RWPE1 (cell line): ENCODE data around the gene NCOA1.
"Not testable (repeated sequence)": the region's sequence is repeated elsewhere in the genome, so short reads cannot be mapped to it uniquely, and the experiment has no call there.

ENCODE experiments used
- CTCF ChIA-PET: fragments of 350-600 bp; sonication (Branson Sonifier 250); formaldehyde crosslinking; extraction: SDS; loops from one replicate; lab custom pipeline; 2021; lab: Yijun Ruan, JAX
- POLR2A ChIA-PET: fragments of 400-600 bp; formaldehyde crosslinking; extraction: SDS; loops from one replicate; lab custom pipeline; 2020; ENCODE audit warnings: antibody characterized with exemption; ENCODE audit not compliant: low non-redundant PET; lab: Yijun Ruan, JAX
- DNase-seq: peaks from one replicate; pipeline ENCODE4 v3.0.0; 2012; ENCODE audit warnings: low spot score
- H3K27ac ChIP-seq: fragments of 450-650 bp; 2 replicates; pipeline ENCODE4 v1.5.1; 2017
- TF ChIP-seq, protein P1 (sequence below): fragments of 450-650 bp; conservative IDR thresholded peaks from 2 replicates; pipeline ENCODE4 v1.5.1; 2017; ENCODE audit warnings: low read depth, mild to moderate bottlenecking

Gene NCOA1

DNA sequence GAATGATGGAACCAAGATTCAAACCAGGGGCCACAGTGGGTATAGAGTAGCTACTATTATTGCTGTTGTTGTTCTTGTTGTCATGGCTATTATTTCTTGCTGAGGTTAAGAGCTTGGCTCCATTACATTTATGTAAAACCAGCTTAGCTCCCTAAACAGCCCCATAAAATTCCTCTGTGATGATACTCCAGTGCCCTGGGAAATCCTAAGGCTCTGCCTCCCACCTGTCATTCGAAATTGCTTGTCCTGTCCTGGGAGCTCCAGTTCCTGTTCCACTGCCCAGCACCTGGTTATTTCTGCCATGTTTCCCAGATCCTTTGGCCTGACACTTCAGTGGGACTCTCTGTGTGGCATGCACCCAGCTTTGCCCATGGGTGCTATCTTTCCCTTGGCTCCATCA lies 27.8 kb upstream of the NCOA1 start:
- no peak for DNase-seq
- POLR2A ChIA-PET = no interaction called here
- CTCF ChIA-PET = no interaction called here
- TF ChIP-seq, protein P1, sequence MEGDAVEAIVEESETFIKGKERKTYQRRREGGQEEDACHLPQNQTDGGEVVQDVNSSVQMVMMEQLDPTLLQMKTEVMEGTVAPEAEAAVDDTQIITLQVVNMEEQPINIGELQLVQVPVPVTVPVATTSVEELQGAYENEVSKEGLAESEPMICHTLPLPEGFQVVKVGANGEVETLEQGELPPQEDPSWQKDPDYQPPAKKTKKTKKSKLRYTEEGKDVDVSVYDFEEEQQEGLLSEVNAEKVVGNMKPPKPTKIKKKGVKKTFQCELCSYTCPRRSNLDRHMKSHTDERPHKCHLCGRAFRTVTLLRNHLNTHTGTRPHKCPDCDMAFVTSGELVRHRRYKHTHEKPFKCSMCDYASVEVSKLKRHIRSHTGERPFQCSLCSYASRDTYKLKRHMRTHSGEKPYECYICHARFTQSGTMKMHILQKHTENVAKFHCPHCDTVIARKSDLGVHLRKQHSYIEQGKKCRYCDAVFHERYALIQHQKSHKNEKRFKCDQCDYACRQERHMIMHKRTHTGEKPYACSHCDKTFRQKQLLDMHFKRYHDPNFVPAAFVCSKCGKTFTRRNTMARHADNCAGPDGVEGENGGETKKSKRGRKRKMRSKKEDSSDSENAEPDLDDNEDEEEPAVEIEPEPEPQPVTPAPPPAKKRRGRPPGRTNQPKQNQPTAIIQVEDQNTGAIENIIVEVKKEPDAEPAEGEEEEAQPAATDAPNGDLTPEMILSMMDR = no peak
- no peak overlapping the region for H3K27ac ChIP-seq

DNA sequence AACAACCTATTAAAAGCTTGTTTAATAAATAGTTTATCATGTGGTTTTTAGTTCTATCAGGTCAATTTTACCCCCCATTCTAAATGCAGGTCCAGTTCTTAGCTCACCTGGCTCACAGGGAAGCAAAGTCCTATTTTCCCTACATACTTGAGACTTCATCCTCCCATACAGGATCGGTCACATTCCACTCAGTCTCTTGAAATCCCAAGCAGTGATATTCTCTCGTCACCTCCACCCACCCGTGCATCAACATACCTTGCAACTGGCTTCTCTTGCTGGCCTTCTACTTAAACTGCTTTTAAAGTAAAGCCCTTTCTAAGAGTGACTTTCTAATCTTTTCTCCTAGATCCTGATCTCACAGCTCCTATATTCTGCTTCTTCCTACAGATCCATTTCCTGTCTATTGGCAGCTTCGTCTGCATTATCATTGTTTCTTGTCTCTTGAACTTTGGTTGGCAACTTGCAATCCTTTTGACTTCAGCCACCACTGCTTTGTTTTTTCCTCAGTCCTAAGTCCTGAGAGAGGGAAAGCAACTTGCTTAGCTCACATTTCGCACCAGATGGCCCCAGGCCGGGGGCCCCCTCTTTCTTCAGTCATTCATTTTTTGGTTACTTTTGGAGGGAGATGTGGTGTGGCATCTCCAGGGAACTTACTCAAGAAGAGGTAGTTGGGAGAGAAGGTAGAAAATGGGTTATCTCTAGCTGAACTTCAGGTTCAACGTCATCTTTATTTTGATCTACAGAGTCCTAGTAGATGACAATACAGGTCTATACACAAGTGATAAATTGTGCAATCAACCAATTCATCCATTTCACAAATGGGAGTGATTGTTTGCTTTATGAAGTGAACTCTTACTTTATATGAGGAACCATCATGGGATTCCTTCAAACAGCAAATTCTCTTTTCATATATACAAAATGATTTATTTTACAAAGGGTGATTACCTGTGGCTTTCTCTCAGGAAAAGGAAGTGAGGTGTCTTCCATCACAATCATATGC lies 23.9 kb upstream of the NCOA1 start:
- DNase-seq = no peak
- TF ChIP-seq, protein P1 = no peak
- POLR2A ChIA-PET = no interaction called here
- CTCF ChIA-PET = interaction anchor here (0.5 to 0.6 kb wide), 2 partner anchors 59 to 279 kb away, joined by 3 to 5 read pairs; no protein-coding TSS in a partner anchor
- H3K27ac ChIP-seq = no peak overlapping the region

DNA sequence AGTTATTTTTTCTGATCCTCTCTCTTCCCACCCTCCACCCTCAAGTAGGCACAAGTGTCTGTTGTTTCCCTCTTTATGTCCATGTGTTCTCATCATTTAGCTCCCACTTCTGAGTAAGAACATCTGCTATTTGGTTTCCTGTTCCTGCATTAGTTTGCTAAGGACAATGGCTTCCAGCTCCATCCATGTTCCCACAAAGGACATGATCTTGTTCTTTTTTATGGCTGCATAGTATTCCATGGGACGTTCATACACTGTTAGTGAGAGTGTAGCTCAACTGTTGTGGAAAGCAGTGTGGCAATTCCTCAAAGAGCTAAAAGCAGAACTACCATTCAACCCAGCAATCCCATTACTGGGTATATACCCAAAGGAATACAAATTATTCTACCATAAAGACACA lies 22.6 kb upstream of the NCOA1 start:
- H3K27ac ChIP-seq, DNase-seq, POLR2A ChIA-PET: not testable (repeated sequence)
- CTCF ChIA-PET = interaction anchor here (0.7 kb wide), 1 partner anchor 28 kb away, joined by 3 read pairs; no protein-coding TSS in a partner anchor

DNA sequence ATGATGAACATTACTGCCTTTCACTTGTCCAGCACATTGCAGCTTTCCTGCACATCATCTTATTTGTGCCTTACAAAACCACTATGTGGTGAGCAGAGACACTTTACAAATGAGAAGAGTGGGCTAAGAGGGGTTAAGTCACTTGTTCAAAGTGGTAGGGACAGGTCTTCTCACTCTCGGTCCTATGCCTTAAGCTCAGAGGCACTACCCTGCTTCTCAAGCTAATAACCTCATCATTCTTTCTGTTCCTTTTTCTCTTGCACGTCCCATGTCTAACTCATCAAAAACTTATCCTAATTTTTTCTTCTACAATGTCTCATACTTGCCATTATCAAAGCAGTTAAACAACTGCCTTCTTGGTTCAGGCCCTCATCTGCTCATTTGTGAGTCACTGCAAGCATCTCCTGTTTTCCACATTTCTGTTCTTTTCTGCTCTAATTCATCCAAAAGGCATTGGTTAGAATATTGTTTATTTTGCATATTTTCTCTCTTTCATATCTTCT lies 21.9 kb upstream of the NCOA1 start:
- CTCF ChIA-PET = interaction anchor here (0.6 kb wide), 2 partner anchors 126 to 706 kb away, joined by 3 to 7 read pairs; no protein-coding TSS in a partner anchor
- TF ChIP-seq, protein P1 = no peak
- no peak for DNase-seq
- H3K27ac ChIP-seq = no peak overlapping the region
- POLR2A ChIA-PET = interaction anchor here (1.0 kb wide), 1 partner anchor 26 kb away, joined by 3 read pairs; no protein-coding TSS in a partner anchor

DNA sequence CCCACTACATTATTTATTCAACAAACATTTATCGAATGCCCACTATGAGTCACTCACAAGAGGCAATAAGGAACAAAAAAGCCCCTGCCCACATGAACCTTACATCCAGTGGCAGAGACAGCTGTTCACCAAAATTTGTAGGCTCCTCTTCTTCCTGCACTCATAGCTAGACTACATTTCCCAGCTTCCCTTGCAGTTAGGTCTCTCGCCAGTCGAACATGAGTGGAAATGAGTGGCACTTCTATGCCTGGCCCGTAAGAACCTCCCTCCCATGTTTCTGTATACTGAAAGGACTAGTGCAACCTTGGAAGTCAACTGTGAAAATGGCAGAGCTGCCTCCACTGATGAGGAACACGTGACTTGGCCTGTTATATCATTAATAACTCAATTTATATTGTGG lies 19.4 kb upstream of the NCOA1 start:
- no peak overlapping the region for H3K27ac ChIP-seq
- TF ChIP-seq, protein P1 = no peak
- ChIA-PET CTCF (interaction anchor here (0.6 kb wide), 1 partner anchor 688 kb away, joined by 3 read pairs; no protein-coding TSS in a partner anchor), POLR2A (no interaction called here)
- DNase-seq = no peak

DNA sequence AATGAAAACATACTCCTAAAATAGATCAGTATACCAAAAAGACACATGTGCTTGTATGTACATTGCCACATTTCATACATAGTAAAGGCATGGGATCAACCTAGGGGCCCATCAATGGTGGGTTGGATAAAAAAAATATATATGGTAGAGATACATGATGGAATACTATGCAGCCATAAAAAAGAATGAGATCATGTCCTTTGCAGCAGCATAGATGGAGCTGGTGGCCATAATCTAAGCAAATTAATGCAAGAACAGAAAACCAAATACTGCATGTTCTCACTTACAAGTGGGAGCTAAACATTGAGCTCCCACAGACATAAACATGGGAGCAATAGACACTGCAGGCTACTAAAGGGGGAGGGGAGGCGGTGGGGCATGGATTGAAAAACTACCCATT lies 18.6 kb upstream of the NCOA1 start:
- H3K27ac ChIP-seq = no peak overlapping the region
- ChIA-PET POLR2A (no interaction called here), CTCF (interaction anchor here (0.5 to 0.6 kb wide), 2 partner anchors 10 to 1665 kb away, joined by 3 read pairs; no protein-coding TSS in a partner anchor)
- TF ChIP-seq, protein P1 = no peak
- no peak for DNase-seq

DNA sequence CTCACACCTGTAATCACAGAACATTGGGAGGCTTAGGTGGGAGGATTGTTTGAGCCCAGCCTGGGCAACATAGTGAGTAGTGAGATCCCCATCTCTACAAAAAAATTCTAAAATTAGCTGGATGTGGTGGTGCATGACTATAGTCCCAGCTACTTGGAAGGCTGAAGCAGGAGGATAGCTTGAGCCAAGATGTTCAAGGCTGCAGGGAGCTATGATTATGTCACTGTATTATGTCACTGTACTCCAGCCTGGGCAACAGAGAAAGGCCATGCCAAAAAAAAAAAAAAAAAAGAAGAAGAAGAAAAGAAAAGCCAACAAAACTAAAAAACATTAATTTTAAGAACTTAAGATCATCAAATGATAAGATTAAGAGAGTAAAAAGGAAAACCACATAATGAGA lies 17.4 kb upstream of the NCOA1 start:
- TF ChIP-seq, protein P1 = no peak
- ChIA-PET CTCF (no interaction called here), POLR2A (no interaction called here)
- no peak overlapping the region for H3K27ac ChIP-seq
- DNase-seq = no peak
